ENCODE measurements around the gene OGFOD3.
"Not testable (repeated sequence)": the region's sequence is repeated elsewhere in the genome, so short reads cannot be mapped to it uniquely, and the experiment has no call there.

OGFOD3 gene

DNA sequence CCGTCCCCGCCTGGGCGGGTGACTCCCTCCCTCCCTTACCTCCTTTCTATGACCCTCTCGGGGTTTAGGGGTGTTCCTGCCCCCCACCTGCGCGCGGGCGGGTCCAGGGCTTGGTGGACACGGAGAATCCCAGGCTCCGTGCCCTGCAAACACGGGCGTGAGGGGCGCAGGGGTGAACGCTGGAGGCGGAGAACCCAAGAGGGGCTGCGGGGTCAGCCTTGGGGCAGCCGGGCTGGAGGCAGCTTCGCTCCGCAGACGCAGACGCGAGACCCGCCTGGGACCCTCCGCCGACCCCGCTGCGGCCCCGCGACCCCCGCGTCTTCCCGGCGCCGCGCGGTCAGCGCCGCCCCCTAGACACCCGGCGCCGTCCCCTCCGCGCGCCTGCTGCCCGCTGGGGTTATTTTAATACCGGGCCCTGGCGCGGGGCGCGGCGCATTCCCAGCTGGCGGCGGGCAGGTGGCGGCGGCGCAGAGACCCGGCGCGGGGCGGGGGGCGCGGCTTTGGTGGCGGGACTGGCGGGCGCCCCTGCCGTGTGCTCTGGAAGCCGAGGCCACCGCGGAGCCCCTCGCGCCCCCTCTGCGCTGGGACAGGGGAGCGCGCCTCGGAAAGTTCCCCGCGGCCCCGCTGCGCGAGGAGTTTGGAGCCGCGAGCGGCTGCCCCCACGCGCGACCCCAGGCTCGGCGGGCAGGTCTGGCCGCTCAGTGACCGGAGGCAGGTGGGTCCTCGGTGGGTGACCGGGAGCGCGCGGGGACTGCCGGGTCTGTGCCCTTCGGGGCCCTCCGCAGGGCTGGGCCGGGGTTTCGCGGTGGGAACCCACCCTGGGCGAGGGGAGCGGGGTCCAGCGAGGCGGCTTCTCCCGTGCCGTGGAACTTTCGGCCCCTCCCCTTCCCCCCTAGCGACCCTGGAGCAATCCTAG lies 46.8 kb downstream of the OGFOD3 start, which contains the start of gene UTS2R:
TSS of gene UTS2R (plus strand) at position 433 of the 916 bp plus-strand sequence. CDS start 2,560 bp downstream, outside the sequence.
- no peak for DNase-seq

DNA sequence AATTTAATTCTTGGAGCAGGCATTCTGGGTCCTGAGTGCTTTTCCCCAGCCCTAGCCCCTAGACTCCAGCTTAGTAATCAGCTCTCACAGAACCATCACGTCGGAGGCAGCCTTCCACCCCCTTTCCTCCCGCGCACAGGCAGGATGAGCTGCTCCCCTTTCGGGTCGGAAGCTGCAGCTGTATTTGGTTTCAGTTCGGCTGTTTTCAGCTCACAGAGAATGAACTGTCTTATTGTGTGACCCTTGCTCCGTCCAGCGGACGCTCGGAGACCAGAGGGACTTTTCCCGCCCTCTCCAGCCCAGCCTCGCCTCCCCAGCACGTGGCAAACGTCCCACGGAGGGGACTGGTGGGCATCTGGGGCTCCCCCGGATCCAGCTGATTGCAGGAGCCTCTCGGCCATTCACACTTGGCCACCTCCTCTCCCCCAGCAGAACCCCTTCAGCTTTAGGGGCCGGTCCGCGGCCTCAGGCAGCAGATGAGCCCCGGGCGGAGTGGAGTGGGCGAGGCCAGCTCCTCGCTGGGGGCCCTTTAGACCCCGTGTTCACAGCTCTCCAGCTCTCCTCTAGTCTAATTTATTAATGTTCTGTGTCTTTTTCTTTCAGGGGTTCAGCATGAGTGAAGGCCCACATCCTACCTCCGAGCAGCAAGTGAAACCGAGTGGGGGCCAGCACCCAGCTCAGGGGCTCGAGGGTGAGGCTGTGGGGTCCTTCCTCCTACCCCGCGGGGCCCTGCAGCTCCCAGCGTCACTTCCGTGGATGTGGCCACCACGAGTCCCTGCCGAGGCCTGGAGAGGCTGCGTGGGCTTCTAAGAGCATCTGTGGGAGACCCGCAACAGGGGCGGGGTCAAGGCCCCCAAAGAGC lies 47.7 kb downstream of the OGFOD3 start:
- no peak for DNase-seq

DNA sequence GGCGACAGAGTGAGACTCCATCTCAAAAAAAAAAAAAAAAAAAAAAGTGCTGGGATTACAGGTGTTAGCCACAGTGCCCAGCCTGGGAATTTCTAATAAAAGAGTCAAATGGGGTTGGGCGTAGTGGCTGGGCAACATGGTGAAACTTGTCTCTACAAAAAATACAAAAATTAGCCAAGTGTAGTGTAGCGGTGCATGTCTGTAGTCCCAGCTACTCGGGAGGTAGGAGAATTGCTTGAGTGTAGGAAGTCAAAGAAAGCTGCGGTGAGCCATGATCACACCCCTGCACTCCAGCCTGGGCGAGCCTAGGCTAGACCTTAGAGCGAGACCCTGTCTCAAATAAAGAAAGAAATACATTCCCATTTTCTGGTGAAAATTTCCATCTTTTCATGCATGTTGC lies 49.2 kb downstream of the OGFOD3 start:
- no peak for DNase-seq

DNA sequence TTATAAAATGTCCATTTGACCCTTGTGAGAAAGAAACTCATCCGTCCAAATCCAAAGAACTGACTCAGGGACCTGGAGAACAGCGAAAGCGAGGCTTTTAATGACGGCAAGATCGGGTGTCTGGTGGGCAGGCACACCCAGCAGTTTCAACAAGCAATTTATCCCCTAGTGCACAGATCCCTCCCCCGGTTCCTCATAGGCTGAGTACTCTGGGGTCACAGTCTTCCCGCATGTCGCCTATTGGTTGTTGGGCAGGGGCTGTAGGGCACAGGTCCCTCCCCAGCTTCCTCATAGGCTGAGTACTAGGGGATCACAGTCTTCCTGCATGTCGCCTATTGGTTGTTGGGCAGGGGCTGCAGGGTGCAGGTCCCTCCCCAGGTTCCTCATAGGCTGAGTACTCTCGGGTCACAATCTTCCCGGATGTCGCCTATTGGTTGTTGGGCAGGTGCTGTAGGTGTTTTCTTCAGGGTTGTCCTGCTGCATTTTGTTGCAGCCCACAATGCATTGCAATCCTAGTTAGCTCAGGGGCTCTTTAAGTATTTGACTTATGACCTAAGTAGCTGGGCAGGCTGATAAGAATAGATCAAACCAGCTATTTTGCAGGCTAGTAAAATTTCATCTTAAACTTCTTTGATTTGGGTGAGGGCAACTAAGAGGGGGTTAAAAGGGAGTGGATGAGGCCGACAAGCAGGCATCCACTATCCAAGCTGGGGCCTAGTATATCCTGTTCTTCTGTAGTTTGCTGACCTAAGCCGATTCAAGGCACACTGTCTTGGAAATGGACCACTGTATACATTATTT lies 50.5 kb downstream of the OGFOD3 start:
- DNase-seq, result peak; percentile 30

DNA sequence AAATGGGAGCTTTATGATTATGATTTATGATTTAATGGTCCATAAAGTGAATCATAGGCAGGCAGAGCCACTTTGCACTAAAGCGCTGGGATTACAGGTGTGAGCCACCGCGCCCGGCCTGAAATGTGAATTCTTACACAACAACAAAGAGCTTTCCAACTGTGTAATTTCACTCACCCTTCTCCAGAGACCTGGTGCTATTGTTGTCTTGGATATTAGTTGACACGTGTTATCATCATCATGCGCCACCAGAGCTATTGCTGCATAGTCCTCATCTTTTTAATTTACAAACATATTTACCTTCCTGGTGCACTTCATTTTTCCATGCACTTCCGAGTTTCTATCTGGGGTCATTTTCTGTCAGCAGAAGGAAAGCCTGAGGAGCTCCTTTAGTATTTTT lies 51.6 kb downstream of the OGFOD3 start:
- DNase-seq, result no peak

DNA sequence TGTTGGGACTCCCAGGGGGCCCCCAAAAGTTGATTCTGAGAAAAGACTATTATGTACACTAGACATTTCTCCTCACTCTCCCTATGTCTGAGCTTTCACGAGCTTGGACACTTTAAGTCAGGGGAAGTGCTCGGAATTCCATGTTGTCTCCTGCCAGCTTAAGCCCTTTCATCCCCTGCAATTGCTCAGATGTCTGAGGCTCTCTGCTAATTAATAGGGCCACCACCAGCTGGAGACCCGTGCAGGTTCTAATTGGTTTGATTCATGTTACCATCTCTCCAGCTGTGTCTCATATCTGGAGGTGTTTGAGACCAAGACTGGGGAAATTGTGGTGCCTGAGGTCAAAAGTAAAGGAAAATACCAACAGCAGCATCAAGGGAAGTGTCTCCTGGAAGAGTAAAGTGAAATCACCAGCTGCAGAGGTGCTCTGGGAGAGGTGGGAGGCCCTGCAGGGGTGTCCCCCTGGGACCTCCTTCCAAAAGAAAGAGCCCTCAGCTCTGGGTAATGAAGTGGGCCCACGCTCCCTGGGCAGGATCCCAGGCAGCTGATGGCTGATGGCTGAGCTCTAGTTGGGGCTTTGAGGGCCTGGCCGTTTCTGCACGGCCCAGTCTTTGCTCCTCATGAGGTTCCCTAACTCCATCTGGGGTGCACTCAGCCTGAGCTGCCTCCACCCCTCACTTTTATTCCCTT lies 52.6 kb downstream of the OGFOD3 start:
- DNase-seq, result no peak

DNA sequence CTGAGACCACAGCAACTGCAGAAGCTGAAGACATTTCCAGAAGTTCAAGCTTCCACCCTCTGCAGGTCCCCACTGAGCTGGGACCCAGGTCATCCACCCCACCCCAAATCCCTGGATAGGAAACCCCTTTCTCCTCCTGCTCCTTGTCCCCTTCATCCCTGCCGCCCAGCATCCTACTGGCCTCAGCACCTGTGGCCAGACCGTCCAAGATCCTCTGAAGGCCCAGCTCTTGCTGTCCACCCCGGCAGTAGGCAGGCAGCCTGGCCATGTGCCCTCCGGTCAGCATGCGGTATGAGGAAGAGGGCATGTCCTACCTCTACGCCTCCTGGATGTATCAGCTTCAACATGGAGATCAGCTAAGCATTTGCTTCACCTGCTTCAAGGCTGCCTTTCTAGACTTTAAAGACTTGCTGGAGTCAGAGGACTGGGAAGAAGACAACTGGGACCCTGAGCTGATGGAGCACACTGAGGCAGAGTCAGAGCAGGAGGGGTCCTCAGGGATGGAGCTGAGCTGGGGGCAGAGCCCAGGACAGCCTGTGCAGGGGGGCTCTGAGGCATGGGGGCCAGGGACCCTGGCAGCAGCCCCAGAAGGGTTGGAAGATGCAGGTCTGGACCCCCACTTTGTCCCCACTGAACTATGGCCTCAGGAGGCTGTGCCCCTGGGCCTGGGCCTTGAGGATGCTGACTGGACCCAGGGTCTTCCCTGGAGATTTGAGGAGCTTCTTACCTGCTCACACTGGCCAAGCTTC lies 56.3 kb downstream of the OGFOD3 start:
- DNase-seq, result no peak

DNA sequence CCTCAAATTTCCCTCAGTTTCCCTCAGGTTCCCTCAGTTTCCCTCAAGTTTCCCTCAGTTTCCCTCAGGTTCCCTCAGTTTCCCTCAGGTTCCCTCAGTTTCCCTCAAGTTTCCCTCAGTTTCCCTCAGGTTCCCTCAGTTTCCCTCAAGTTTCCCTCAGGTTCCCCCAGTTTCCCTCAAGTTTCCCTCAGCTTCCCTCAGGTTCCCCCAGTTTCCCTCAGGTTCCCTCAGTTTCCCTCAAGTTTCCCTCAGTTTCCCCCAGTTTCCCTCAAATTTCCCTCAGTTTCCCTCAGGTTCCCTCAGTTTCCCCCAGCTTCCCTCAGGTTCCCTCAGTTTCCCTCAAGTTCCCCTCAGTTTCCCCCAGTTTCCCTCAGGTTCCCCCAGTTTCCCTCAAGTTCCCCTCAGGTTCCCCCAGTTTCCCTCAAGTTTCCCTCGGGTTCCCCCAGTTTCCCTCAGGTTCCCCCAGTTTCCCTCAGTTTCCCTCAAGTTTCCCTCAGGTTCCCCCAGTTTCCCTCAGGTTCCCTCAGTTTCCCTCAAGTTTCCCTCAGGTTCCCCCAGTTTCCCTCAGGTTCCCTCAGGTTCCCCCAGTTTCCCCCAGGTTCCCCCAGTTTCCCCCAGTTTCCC lies 58.8 kb downstream of the OGFOD3 start:
- DNase-seq, result not testable (repeated sequence)

DNA sequence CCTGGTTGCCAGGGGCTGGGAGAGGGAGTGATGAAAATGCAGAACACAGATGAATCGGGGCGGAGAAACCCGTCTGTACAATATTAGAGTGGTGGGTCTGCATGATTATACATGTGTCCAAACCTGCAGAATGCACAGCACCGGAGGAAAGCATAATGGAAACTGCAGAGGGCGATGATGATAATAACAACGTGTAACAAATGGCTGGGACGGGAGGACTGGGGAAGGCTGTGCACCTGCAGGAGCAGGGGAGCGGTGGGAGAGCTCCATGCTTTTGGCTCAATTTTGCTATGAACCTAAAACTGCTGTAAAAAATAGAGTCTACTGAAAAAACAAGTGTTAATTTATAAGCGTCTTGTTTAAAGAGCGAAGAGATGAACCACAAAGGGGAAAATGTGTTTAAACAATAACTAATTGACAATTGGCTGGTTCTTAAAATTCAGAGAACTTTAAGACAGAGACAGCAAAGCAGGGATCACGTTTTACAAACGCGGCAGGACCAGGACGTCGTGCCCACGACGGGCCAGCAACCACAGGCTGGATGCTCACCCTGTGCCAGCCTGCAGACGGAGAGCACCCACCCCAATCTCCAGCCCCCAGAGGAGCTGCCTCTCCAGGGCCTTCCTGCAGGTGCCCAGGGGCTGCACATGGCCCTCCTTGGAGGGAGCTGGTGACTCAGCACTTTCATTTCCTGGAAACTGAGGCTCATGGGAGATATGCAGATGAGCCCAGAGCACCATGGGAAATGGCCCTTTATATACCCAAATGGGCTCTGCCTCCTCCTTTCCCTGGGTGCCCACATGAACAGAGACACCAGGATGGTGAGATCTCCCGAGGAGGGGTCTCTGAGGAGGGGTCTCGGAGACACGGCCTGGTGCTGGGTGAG lies 59.7 kb downstream of the OGFOD3 start, which contains the start of gene TEX19:
TSS of gene TEX19 (plus strand) at position 783 of the 886 bp plus-strand sequence. CDS start 2,904 bp downstream, outside the sequence.
- DNase-seq, result peak; percentile 65

DNA sequence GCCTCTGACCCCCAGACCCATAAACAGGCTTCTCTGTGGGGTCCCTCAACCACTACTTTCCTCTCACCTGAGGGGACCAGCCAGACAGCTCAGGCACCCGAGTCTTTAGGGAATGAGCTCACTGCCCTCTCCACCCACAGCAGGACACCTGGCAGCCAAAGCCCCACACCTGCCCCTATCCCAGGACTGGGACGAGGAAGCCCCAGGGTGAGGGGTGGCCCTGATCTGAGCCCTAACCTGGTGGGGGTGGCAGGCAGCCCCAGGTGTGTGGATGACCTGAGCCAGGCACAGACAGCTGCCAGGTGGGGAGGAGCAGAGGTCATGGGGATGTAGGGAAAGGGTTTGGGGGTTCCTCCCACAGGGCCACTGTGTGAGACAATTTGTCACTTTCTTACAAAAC lies 61.0 kb downstream of the OGFOD3 start:
- DNase-seq, result no peak

DNA sequence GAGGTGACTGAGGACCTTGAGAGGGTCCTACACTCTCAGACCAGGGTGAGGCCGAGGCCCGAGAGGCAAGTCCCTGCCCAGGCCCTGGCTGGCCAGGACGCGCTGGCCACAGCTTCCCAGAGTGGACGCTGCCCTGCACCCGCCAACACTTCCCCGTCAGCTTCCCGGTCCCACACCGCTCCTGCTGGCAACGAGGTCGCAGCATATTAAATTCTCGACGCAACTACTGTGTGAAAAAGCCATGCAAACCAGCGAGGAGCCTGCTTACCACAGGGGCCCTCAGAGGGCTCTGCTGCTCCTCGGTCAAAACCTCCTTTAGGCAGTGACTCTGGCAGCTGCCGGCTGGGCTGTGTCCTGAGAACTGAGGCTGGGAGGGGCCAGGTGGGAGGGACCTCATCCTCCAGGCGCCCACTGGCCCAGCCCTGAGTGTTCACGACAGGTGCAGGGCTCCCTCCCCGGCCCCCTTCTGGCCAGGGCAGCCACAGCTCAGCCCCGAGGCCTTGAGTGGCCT lies 61.5 kb downstream of the OGFOD3 start:
- no peak for DNase-seq

DNA sequence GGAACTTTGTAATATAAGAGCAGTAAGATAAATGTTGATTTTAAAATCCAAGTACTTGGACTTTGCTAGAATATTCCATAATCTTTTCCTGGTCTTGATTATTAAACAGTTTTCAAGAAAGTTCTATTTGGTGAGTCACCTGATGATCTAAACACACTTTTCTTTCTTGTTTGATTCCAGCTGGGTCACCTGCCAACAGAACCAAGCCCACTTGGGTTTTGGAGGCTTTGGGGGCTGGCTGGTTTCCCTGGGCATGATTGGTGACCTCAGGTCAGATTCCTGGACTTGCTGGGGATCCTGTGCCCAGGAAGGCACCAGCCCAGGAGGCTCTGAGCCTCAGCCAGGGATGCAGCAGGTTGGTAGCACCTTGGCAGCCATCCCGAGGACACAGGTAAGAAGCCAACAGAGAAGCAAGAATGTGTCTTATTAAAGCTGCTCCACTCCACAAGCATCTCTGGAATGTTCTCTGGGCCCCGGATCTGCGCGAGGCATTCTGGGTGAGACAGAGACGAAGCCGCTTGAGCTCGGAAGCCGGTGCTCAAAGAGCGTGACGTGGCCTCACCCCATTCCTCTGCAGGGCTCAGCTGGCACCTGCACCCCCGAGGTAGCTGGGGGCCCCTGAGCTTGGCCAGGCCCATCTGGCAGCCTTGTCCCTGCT lies 62.5 kb downstream of the OGFOD3 start:
- no peak for DNase-seq

DNA sequence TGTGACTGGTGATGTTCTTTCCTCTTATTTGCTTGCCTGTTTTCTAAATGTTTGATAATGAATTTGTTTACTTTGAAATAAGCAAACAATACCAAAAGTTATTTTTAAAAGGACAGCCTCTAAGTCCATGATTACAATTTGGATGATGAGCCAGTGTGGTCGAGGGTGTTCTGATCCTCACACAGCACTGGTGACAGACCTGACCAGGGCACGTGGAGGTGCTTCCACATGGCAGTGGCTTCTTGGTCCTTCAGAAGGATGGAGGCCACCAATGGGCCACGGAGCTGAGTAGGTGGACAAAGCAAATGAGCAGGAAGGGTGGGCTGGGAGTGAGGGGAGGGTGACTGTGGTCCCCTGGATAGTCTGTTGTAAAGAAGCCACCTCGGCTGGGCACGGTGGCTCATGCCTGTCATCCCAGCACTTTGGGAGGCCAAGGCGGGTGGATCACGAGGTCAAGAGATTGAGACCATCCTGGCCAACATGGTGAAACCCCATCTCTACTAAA lies 63.5 kb downstream of the OGFOD3 start:
- DNase-seq, result no peak

DNA sequence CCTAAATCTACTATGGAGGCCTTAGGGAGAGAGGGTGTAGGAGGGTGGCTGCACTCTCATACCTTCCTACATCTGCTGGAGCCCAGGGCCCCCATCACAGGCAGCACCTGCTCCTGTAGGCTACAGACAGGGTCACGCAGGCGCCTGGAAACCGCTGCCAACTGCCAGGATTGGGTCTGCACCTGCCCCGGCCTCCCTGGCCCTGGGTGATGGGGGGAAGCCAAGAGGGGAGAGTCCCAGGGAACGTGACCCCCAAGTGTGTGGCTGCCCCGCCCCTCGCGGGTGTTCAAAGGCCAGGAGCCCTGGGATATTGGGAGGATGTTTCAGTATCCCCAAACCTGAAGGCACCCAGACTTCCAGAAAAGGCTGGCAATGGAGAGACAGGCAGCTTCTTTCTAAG lies 64.9 kb downstream of the OGFOD3 start:
- DNase-seq, result no peak

DNA sequence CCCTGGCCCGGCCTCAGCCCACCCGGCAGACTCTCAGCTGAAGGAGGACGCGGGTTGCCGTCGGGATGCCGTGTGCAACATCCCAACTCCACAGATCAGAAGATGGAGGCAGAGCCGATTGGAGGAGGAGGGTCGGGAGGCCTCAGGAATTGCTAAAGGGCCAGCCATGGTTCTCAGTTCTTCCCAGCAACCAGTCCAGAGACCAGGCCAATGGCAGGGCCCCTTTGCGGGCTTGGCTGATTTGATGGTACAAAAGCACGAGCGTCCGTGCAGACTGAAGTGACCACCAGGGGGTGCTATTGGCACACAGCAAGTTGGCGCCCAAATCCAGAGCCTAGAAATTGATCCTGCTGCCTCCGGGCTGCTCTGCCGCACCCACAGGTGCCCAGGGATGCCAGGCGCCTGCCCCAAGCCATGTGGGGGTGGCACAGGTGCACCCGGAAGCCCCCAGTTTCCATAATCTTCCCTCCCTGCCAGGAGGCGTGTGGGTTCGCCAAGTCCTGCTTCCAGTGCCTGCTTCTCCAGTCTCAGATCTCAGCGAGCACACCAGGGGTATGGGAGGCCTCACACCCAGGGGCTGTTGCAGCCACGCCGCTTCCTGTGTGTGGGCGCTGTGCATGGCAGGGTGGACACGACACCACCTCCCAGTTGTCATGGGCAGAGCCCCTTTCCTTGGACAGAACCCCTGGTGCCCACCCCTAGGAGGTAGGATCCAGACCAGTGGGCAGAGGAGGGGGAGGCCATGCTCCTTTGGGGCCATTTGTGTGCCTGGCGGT lies 66.5 kb downstream of the OGFOD3 start:
- DNase-seq, result peak; percentile 50

DNA sequence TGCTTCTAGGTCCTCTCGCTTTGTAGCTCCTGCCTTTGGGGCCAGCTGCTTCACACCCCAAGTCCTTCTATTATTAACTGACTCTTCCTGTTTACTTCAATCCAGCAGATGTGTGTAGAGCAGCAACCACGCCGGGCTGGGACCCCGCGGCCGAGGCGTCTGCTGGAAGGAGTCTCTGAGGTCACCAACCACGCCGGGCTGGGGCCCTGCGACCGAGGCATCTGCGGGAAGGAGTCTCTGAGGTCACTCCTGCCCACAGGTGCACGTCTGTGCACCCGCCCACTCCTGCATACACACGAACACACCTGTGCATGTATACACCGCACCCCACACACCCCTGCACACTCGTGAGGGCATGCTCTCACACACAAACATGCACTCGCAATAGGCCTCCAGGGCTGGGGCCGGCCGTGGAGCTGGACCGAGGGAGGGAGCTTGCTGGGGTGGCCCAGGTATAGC lies 67.1 kb downstream of the OGFOD3 start:
- no peak for DNase-seq

DNA sequence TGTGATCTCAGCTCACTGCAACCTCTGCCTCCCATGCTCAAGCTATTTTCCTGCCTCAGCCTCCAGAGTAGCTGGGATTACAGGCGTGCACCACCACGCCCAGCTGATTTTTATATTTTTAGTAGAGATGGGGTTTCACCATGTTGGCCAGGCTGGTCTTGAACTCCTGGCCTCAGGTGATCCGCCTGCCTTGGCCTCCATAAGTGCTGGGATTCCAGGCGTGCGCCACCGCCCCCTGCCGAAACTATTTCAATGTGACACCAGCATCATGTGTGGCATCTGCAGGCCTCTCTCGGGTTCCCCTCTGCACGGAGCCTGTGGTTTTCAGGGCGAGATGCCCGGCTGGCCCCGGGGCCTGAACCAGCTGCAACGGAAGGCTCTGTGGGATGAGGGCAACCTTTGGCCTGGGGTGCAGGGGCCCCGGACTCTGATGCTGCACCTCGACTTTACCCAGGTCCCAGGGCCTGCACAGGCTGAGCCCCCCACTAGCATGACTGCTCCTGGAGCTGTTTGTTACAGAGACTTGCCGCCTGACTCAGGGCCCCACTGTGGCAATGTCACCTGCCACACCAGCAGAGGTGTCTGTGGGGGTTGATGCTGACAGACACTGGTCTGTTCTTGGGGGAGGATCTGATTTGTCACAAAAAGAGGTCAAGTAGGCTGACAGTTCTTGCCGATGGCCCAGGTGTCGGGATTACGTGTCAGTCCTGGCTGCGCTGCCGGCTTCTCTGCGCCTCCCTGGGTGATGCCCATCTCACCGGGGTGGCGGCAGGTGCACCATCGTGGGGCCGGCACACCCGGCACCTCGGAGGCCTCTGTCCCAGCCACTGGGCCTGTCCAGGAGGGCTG lies 68.0 kb downstream of the OGFOD3 start:
- DNase-seq, result no peak

All from NK-92 treated with Interleukin-12 subunit alpha and Interleukin-12 subunit beta, amount 100 ng/mL, for 24 hours (cell line).